Measurements from ENCODE around the gene CDKN3.
"Not testable (repeated sequence)": the region's sequence is repeated elsewhere in the genome, so short reads cannot be mapped to it uniquely, and the experiment has no call there.

CDKN3 gene

DNA sequence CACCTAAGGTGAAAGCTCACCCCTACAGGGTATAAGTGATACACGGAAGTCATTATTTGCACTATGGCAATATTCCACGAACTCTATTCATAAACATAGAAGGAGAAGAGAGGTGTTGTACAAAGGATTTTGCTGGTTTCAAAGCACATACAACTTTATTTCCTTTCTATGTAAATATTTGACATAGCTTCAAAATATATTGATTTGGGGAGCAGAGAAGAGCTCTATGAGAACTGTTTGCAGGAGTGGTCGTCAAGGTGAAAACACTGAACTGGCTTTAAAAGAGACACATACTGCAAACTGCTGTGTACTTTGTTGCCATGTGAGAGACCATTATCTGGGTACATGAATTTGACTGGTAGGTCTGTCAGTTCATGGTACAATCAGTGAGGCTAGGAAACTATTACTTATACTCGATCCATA is 27.7 kb downstream of the CDKN3 start:
- DNase-seq (ENCODE audit: low spot score): no peak

GRCh38 chr14:54425068-54425467 is 28.3 kb downstream of the CDKN3 start:
- DNase-seq (ENCODE audit: low spot score): no peak

- no peak for DNase-seq (ENCODE audit: low spot score)
Measured at GRCh38 chr14:54425537-54426274, 28.9 kb downstream of the CDKN3 start.

GRCh38 chr14:54427871-54428270 is 31.1 kb downstream of the CDKN3 start:
- DNase-seq (ENCODE audit: low spot score): no peak

DNA sequence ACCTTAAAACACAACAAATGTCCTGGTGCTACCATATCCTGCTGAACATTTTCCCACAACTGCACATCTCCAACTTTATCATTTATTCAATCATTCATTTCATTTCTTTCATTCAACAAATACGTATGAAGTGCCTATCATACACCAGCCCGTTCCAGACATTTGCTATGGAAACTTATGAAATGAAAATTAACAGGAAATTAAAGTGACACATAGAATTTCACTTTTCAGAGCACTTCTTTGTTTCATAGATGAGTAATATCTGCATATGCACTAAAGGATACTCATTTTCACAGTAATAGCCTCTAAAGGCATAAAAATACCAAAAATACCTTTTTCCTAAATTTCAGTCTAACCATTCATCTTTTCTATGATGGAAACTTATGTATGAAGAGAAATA is 31.7 kb downstream of the CDKN3 start:
- no peak for DNase-seq (ENCODE audit: low spot score)

DNA sequence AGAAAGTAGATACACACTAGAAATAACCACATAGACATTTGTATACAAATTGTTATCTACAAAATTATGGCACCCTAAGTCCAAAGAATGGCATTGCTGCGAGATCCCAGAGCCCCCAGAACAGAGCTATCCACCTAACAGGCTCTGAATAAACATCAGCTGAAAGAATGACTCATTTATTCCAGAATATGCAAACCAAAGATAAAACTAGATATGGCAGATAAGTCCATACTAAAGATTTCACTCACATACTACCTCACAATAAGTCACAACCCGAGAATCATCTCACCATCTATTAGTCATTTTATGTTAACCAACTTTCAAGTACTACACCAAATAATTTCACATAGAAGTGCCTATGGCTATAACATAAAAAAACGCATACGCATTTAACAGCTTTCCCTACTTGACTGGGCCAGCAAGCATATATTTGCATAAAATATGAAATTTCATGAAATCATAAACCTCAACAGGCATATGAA is 38.7 kb downstream of the CDKN3 start:
- DNase-seq (ENCODE audit: low spot score): no peak

DNA sequence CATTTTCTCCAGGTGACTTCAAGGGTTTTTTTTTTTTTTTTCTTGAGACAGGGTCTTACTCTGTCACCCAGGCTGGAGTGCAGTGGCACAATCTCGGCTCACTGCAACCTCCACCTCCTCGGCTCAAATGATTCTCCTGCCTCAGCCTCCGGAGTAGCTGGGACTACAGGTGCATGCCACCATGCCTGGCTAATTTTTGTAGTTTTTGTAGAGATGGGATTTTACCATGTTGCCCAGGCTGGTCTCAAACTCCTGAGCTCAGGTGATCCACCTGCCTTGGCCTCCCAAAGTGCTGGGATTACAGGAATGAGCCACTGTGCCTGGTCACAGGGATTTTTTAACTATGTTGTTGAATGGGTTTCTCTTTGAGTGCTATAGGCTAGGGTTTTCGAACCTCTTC is 41.1 kb downstream of the CDKN3 start:
- not testable (repeated sequence) for DNase-seq (ENCODE audit: low spot score)

GRCh38 chr14:54438703-54439102 is 41.9 kb downstream of the CDKN3 start:
- no peak for DNase-seq (ENCODE audit: low spot score)

DNA sequence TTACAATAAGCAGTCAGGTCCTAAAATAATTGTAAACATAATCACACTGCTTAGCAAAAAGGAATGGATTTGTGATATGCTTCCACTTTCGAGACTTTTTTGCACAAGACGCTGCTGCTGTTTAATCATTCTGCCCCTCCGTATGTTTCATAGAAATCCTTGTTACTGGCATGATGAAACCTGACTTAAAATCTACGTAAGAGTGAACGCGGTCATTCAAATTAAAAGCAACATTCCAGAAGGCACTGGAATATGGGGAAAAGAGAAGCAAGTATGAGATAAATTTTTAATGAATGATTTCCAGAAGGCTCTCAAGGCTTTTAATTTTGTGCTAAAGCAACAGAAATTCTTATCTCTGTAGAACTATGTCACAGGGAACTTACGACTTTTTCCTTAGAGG is 43.2 kb downstream of the CDKN3 start:
- DNase-seq (ENCODE audit: low spot score): no peak

GRCh38 chr14:54440476-54440872 is 43.7 kb downstream of the CDKN3 start:
- no peak for DNase-seq (ENCODE audit: low spot score)

DNA sequence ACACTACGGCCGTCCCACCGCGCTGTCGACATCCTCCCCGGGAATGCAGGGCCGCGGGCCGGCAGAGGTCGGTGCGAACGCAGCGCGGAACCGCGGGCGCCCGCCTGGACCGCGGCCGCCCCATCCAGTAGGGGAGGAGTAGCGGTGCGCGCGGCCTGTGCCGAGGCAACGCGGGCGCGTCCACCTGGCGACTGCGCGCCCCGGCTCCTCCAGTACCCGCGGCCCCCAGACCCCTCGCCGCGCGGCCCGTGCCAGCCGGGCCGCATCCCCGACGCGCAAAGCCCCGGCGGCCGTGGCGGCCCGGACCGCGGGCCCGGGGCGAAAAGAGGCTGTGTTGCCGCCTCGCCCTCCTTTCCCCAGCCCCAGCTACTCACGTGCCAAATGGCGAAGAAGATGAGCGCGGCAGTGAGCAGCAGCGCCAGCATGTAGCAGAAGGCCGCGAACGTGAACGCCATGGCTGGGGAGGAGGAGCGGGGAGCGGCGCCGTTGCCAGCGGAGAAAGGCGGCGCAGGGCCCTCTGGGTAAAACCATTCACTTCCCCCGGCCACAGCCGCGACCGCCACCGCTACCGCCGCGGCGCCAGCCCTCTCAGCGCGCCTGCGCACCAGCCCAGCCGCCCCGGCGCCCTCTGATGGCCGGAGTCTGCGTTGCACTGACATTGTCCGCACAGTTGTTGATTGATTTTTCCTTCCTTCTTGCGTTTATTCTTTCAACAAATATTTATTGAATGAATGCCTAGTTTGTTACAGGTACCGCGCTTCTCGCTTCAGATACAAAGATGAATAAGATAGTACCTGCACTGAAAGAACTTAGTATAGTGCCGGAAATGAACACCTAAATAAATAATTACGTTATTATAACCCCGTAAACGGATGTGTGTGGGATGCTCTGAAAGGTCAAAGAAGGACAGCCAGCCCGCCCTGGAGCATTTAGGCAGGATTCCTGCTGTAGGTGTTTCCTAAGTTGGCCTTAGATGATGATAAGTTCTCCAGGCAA is 44.4 kb downstream of the CDKN3 start, which contains the start of gene CNIH1:
TSS of gene CNIH1 (minus strand) at position 502 of the 996 bp plus-strand sequence. CDS start at position 455, 47 bp downstream.
- DNase-seq (ENCODE audit: low spot score): peak; percentile 98

- DNase-seq (ENCODE audit: low spot score): not testable (repeated sequence)
Measured at GRCh38 chr14:54442961-54443360, 46.2 kb downstream of the CDKN3 start.

- DNase-seq (ENCODE audit: low spot score): no peak
Measured at GRCh38 chr14:54443981-54444380, 47.2 kb downstream of the CDKN3 start.

DNA sequence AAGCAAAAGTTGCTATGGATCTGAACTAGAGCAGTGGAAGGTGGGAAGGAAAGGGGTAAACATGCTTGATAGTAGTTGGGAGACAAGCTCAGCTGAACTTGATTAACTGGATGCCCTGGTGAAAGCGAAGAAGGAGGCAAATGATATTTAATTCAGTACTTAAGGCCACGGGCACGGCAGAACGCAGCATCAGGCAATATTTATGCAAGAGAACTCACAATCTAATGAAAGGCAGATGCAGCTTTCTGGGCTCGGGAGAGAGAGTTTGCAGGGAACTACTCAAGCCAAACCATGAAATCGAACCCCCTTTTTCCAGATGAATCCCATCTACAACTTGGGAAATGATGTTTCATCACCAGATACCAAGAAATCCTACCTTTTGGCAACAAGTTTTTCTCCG is 47.9 kb downstream of the CDKN3 start:
- no peak for DNase-seq (ENCODE audit: low spot score)

DNA sequence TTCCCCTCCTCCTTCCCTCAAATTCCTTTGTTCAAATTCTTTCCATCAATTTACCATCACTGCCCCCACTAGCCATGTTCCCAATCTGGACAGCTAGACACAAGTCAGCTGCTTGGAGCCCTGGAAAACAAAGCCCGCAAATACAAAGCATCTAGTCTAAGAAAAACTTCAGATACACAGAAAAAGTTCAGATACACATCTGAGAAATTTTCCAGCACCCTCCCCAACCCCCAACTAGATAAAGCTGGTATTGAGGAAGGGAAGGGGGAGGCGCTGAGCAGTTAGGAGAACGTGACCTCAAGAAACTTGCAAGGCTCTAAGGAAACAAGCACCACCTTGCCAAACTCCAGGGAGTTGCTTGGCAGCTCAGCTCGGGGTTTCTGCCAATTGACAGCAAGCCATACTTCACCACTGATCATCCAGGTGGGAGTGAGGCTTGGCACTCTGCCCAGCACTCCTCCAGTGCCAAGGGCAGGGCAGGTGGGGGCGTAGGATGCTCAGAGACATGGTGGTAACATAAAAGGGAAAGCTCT is 49.4 kb downstream of the CDKN3 start:
- DNase-seq (ENCODE audit: low spot score): peak; percentile 26

DNA sequence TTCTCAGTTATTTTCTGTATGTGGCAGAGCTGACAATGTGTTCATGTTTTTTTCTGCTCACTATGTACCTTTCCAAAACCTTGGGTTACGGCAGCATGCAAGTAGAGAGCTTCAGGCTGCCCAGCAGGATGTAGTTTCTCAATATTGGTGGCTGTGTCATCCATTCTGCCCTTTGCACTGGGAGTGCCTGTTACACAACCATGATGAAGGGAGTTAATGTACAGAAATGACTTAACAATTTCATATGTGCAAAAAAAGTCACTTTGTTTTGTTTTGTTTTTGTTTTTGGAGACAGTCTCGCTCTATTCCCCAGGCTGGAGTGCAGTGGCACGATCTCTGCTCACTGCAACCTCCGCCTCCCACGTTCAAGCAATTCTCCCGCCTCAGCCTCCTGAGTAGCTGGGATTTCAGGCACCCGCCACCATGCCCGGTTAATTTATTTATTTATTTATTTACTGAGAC is 50.5 kb downstream of the CDKN3 start:
- DNase-seq (ENCODE audit: low spot score): no peak

DNA sequence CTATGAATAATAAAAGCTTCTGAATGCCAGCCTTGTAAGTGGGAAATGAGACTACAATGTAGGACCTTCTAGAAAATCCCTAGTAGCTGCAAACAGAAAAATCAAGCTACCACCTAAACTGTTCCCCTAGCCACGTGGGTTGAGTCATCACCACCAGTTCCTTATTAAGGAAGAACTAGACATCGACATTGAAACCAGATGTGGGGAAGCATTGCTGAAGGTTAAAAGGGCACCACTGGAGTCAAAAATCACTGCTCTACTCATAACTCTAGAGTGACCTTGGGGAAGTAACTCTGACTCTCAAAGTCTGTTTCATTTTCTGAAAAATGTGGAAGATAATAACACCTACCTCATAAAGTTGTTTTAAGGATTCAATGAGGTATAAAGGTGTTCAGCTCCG is 53.7 kb downstream of the CDKN3 start:
- DNase-seq (ENCODE audit: low spot score): no peak

DNA sequence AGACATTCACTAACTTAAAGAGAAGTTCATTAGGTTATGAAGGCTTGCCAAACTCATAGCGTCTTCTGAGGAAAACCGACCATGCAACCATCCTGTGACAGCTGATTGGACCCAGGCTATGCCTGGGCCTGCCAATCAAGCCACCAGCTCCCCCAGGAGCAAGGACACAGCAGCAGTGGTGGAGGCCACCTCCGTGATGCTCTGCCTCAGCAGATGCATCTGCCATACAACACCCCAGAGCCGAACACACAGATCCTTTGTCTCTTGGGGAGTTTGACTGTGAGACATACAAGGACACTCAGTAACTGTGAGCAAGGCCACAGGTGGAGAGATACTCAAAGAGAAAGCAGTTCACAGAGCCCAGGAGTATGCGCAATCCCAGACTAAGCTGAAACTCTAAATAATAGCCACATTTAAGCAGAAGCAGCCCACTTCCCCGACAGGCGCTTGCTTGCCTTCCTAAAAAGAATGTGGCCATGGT is 54.4 kb downstream of the CDKN3 start:
- DNase-seq (ENCODE audit: low spot score): no peak

GRCh38 chr14:54451961-54452360 is 55.2 kb downstream of the CDKN3 start:
- no peak for DNase-seq (ENCODE audit: low spot score)

DNA sequence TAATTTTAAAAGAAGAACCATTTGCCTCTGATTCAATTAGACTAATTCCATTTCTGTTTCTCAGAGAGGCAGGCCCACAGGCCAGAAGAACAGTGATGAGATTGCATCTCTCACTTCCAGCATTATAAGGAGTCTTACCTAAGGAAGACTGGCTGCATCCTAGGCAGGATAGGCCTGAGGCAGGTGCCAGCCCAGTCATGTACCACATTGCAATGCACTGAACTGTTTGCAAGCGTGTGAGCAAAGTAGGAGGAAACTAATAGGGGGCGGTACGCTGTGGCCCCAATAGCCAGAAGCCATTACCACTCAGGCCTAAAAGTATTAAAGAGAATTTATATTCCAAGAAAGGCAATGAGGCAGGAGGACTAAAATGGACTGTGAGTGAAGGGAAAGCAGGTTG is 56.4 kb downstream of the CDKN3 start:
- DNase-seq (ENCODE audit: low spot score): no peak

DNA sequence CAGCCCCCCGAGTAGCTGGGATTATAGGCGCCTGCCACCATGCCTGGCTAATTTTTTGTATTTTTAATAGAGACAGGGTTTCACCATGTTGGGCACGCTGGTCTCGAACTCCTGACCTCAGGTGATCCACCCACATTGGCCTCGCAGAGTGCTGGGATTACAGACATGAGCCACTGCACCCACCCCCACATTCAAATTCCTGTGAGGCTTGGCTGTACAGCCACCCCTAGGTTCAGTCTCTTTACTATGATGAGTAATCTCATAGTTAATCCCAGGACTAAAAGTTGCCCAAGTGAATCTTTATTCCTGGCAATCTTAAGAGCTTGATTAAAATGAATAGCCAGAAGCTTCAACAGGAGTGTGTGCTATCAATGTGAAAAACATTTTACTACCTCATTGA is 57.2 kb downstream of the CDKN3 start:
- DNase-seq (ENCODE audit: low spot score): not testable (repeated sequence)

GRCh38 chr14:54455363-54455762 is 58.6 kb downstream of the CDKN3 start:
- no peak for DNase-seq (ENCODE audit: low spot score)
